Skeletal muscle tissue (tissue), 4 donors: ENCODE data around the gene CDYL. TPM values are rescaled to one million over a fixed set of nuclear protein-coding genes. Genes with fewer than 3 reads are reported as not detected.

Source experiments
- H3K27ac ChIP-seq: one replicate; pipeline ENCODE4 v1.7.0; 2013; ENCODE audit warnings: mild to moderate bottlenecking, low read depth, low read length, inconsistent platforms
- H3K27me3 ChIP-seq, 3 donors: one replicate each; pipeline ENCODE4 v1.7.0; 2013; ENCODE audit warnings: low read length in 3 of 3; ENCODE audit not compliant: control insufficient read depth in 3 of 3, insufficient read depth in 3 of 3
- H3K36me3 ChIP-seq, 3 donors: one replicate each; pipeline ENCODE4 v1.7.0; 2013; ENCODE audit warnings: low read length in 3 of 3; ENCODE audit not compliant: control insufficient read depth in 3 of 3, insufficient read depth in 3 of 3
- H3K4me1 ChIP-seq, 3 donors: one replicate each; pipeline ENCODE4 v1.7.0; 2013; ENCODE audit warnings: low read length in 3 of 3, mild to moderate bottlenecking in 3 of 3; ENCODE audit not compliant: control insufficient read depth in 3 of 3, insufficient read depth in 3 of 3
- H3K4me3 ChIP-seq, 3 donors: one replicate each; pipeline ENCODE4 v1.7.0; 2013; ENCODE audit warnings: low read length in 3 of 3
- H3K9ac ChIP-seq, 3 donors: one replicate each; pipeline ENCODE4 v1.7.0; 2013; ENCODE audit warnings: low read length in 3 of 3, mild to moderate bottlenecking in 3 of 3, moderate library complexity in 2 of 3, low read depth in 1 of 3
- H3K9me3 ChIP-seq, 3 donors: one replicate each; pipeline ENCODE4 v1.7.0; 2013; ENCODE audit warnings: low read length in 3 of 3; ENCODE audit not compliant: control insufficient read depth in 3 of 3
- total RNA-seq: library from RNA; depleted of rRNA; stranded (reverse); fragments of >200 nt; gene quantifications from one replicate; pipeline ENCODE4 v1.2.3, GENCODE V29; 2014
- donor health status: Osteomylitis.

CDYL gene
- total RNA-seq, 1 donor from 2014 or later = 33.9 TPM

DNA sequence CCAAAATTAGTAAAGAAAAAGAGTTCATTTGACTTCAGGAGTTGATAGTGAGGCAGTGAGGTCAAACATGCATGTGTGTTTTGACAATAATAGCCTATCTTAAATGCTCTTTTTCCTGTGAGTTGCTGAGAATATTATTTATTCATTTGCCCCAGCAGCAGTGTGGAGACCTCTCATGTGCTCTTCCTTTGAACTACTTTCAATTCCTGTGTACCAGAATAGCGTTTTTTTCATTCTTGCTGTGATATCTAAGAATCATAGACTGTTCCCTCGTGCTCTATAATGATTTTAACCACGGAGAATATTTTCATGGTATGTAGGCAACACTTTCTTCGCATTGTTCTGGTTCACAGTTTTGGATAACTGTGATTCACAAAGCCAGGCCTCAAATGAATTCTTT lies 5.2 kb downstream of the CDYL start:
- Histone ChIP-seq H3K9ac (no peak overlapping the region), H3K36me3 (no peaks in the 10 kb centered on the region), H3K9me3 (peaks cover 0 to 4% (median 3%) of the 10 kb centered on the region in 3 donors), H3K4me3 (no peak overlapping the region), H3K27me3 (no peaks in the 10 kb centered on the region), H3K27ac (no peak overlapping the region), H3K4me1 (peaks cover 7 to 15% (median 8%) of the 10 kb centered on the region in 3 donors)

GRCh38 chr6:4781967-4782575 lies 5.9 kb downstream of the CDYL start:
- peaks cover 8 to 15% (median 10%) of the 10 kb centered on the region in 3 donors for H3K4me1 ChIP-seq
- H3K9me3 ChIP-seq = peaks cover 0 to 4% (median 3%) of the 10 kb centered on the region in 3 donors
- no peaks in the 10 kb centered on the region for H3K36me3 ChIP-seq
- H3K9ac ChIP-seq = no peak overlapping the region
- no peak overlapping the region for H3K4me3 ChIP-seq
- H3K27me3 ChIP-seq = no peaks in the 10 kb centered on the region
- no peak overlapping the region for H3K27ac ChIP-seq

- Histone ChIP-seq H3K9me3 (no peaks in the 10 kb centered on the region), H3K9ac (no peak overlapping the region), H3K27me3 (no peaks in the 10 kb centered on the region), H3K27ac (no peak overlapping the region), H3K36me3 (no peaks in the 10 kb centered on the region), H3K4me1 (peaks cover 0 to 5% (median 2%) of the 10 kb centered on the region in 3 donors), H3K4me3 (no peak overlapping the region)
Observed at GRCh38 chr6:4786996-4787395, 10.8 kb downstream of the CDYL start.

DNA sequence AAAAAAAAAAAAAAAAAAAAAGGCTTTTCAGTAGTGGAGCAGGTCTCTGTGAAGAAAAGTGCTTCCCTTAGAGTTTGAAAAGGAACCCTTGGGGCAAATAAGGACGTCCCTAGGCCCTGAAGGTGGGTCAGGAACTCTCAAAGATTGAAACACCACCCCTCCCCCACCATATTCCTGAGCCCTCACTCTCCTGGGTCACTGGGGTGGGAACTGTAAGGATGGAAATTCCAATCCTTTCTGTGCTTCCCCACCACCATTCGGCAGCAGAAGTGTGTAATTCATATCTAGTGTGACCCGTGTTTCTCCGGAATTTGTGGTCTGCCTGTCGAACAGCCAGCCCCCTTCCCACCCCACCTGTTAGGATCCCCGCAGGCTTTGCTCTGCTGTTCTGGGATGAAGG lies 12.3 kb downstream of the CDYL start:
- Histone ChIP-seq H3K27ac (no peak overlapping the region), H3K9ac (no peak overlapping the region), H3K9me3 (no peaks in the 10 kb centered on the region), H3K4me1 (peaks cover 0 to 5% (median 2%) of the 10 kb centered on the region in 3 donors), H3K27me3 (no peaks in the 10 kb centered on the region), H3K36me3 (no peaks in the 10 kb centered on the region), H3K4me3 (no peak overlapping the region)

DNA sequence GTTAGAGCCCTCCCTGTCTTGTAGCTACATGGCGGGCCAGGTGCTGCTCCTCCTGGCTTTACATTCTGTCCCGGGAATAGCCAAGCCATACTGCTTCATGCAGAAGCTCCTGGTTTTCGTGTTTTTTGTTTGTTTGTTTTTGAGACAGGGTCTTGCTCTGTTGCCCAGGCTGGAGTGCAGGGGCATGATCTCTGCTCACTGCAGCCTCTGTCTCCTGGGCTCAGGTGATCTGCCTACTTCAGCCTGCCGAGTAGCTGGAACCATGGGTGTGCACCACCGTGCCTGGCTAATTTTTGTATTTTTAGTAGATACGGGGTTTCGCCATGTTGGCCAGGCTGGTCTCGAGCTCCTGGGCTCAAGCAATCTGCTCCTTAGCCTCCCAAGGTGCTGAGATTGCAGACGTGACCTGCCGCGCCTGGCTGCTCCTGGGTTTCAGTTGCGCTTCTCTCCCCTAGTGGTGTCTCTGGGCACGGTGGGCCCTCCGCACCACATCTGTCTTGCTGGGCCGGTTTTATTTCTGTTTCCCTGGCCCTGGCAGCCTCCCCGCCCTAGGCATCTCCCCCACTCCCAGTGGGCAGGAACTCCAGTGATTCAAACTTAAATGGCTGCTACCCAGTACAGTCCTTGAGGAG lies 12.9 kb downstream of the CDYL start:
- Histone ChIP-seq H3K27ac (no peak overlapping the region), H3K9me3 (no peaks in the 10 kb centered on the region), H3K4me3 (no peak overlapping the region), H3K4me1 (peaks cover 2 to 5% (median 2%) of the 10 kb centered on the region in 3 donors), H3K9ac (no peak overlapping the region), H3K36me3 (no peaks in the 10 kb centered on the region), H3K27me3 (no peaks in the 10 kb centered on the region)

GRCh38 chr6:4790158-4790899 lies 14.1 kb downstream of the CDYL start:
- Histone ChIP-seq H3K27ac (no peak overlapping the region), H3K9ac (no peak overlapping the region), H3K36me3 (no peaks in the 10 kb centered on the region), H3K4me3 (no peak overlapping the region), H3K4me1 (peaks cover 2 to 6% (median 5%) of the 10 kb centered on the region in 3 donors), H3K9me3 (no peaks in the 10 kb centered on the region), H3K27me3 (no peaks in the 10 kb centered on the region)

DNA sequence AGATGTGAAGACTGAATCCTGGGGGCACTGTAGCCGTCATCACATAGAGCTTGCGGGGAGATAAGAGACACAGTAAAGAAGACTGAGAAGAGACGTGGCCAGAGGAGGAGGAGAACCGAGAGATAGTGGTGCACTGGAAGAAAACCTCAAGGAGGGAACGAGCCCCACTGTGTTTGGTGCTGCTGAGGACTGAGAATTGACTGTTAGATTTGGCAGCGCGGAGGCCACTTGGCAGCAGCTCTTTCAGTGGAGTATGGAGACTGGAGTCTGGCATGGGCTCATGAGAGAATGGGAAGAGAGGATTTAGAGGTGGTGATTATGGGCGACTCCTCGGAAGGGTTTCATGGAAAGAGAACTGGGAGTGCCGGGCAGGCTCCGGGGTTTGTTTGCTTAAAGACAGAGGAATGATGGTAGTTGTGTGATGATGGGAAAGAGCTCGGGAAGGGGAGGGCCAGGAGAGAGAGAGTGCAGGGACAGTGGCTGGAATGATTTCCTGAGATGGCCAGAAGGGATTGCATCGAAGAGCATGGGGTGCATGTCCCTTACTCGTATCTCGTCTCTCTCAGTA lies 18.0 kb downstream of the CDYL start:
- Histone ChIP-seq H3K9ac (no peak overlapping the region), H3K27me3 (no peaks in the 10 kb centered on the region), H3K4me3 (no peak overlapping the region), H3K36me3 (no peaks in the 10 kb centered on the region), H3K27ac (no peak overlapping the region), H3K4me1 (peaks cover 0 to 6% (median 2%) of the 10 kb centered on the region in 3 donors), H3K9me3 (no peaks in the 10 kb centered on the region)

DNA sequence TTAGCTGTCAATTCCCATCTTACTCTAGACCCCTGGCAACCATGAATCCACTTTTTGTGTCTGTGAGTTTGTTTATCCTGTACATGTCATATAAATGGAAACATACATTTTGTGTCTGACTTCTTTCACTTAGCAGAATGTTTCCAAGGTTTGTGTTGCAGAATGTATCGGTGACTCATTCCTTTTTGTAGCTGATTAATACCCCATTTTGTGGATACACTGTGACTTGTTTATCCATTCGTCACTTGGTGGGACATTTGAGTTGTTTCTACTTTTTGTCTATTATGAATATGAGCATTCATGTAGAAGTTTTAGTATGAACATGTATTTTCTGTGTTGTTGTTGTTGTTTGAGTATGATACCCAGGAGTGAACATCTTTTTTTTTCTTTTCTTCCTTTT lies 21.4 kb downstream of the CDYL start:
- no peak overlapping the region for H3K4me3 ChIP-seq
- H3K27ac ChIP-seq = no peak overlapping the region
- H3K9me3 ChIP-seq = peaks cover 0 to 8% (median 0%) of the 10 kb centered on the region in 3 donors
- no peaks in the 10 kb centered on the region for H3K27me3 ChIP-seq
- no peaks in the 10 kb centered on the region for H3K36me3 ChIP-seq
- H3K9ac ChIP-seq = no peak overlapping the region
- H3K4me1 ChIP-seq = peaks cover 0 to 12% (median 0%) of the 10 kb centered on the region in 3 donors

GRCh38 chr6:4799912-4800311 lies 23.7 kb downstream of the CDYL start:
- Histone ChIP-seq H3K4me3 (no peak overlapping the region), H3K27ac (no peak overlapping the region), H3K9me3 (peaks cover 0 to 8% (median 0%) of the 10 kb centered on the region in 3 donors), H3K9ac (no peak overlapping the region), H3K4me1 (peaks cover 10 to 18% (median 13%) of the 10 kb centered on the region in 3 donors), H3K27me3 (no peaks in the 10 kb centered on the region), H3K36me3 (no peaks in the 10 kb centered on the region)

- Histone ChIP-seq H3K4me3 (no peak overlapping the region), H3K4me1 (peaks cover 14 to 18% (median 16%) of the 10 kb centered on the region in 3 donors), H3K27ac (no peak overlapping the region), H3K9ac (no peak overlapping the region), H3K36me3 (no peaks in the 10 kb centered on the region), H3K27me3 (no peaks in the 10 kb centered on the region), H3K9me3 (peaks cover 0 to 8% (median 0%) of the 10 kb centered on the region in 3 donors)
Observed at GRCh38 chr6:4800662-4801061, 24.5 kb downstream of the CDYL start.
